HG02885 (cell line): ENCODE measurements around the gene DRAM2.
"Not testable (repeated sequence)": the region's sequence is repeated elsewhere in the genome, so short reads cannot be mapped to it uniquely, and the experiment has no call there.

Experiments
- ATAC-seq: cut with Tn5 transposase; IDR thresholded peaks from one replicate; pipeline ENCODE4 v1.9.1; 2021; ENCODE audit warnings: mild to moderate bottlenecking; ENCODE audit not compliant: unreplicated experiment, poor library complexity

Gene DRAM2

GRCh38 chr1:111084999-111085398 is 54.9 kb downstream of the DRAM2 start:
- no peak for ATAC-seq

GRCh38 chr1:111082421-111083203 is 57.3 kb downstream of the DRAM2 start:
- no peak for ATAC-seq

DNA sequence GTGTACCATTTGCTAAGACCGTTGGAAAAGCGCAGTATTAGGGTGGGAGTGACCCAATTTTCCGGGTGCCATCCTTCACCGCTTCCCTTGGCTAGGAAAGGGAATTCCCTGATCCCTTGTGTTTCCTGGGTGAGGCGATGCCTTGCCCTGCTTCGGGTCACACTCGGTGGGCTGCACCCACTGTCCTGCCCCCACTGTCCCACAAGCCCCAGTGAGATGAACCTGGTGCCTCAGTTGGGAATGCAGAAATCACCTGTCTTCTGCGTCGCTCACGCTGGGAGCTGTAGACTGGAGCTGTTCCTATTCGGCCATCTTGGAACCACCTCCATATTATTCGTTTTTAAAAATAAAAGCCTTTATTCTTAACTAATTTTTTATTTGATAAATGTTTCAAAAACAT is 60.6 kb downstream of the DRAM2 start:
- not testable (repeated sequence) for ATAC-seq

DNA sequence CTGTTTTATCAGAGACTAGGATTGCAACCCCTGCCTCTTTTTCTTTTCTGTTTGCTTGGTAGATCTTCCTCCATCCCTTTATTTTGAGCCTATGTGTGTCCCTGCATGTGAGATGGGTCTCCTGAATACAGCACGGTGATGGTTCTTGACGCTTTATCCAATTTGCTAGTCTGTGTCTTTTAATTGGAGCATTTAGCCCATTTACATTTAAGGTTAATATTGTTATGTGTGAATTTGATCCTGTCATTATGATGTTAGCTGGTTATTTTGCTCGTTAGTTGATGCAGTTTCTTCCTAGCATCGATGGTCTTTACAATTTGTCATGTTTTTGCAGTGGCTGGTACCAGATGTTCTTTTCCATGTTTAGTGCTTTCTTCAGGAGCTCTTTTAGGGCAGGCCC is 62.6 kb downstream of the DRAM2 start:
- ATAC-seq, result not testable (repeated sequence)
